H1 (cell line): ENCODE data around the gene EPDR1. TPM values are rescaled to one million over a fixed set of nuclear protein-coding genes. Genes with fewer than 3 reads are reported as not detected.

Source experiments
- CTCF ChIA-PET: fragments of 300-600 bp; sonication (Branson Sonifier 250); formaldehyde crosslinking; loops from one replicate; lab custom pipeline; 2021; ENCODE audit not compliant: partially characterized antibody; lab: Charles Lee
- POLR2A ChIA-PET: fragments of 300-600 bp; sonication (Branson Sonifier 250); formaldehyde crosslinking; loops from one replicate; lab custom pipeline; 2021; ENCODE audit warnings: inconsistent platforms; ENCODE audit not compliant: partially characterized antibody; lab: Charles Lee
- DNase-seq, 2 experiments: peaks; one replicate each; pipeline versions ENCODE4 v3.0.0 to v3.0.0-alpha.2; 2010 to 2022; ENCODE audit warnings: low spot score in 2 of 2, low read depth in 1 of 2, mixed read lengths in 1 of 2
- FAIRE-seq: peaks from 2 replicates; lab custom pipeline; 2011; peaks lifted over from hg19 to GRCh38; lab: Jason Lieb, UNC
- H2AFZ ChIP-seq: 2 replicates; pipeline ENCODE4 v1.8.1; 2012; ENCODE audit warnings: low read length, inconsistent platforms
- H2AK5ac ChIP-seq: 2 replicates; pipeline ENCODE4 v1.6.1; 2013; ENCODE audit warnings: low read depth, low read length
- H2BK120ac ChIP-seq: replicated peaks from 2 replicates; pipeline ENCODE3; 2013; ENCODE audit warnings: low read depth, low read length, inconsistent platforms
- H2BK12ac ChIP-seq: 2 replicates; pipeline ENCODE4 v1.6.1; 2013; ENCODE audit warnings: low read depth, low read length
- H2BK15ac ChIP-seq: 2 replicates; pipeline ENCODE4 v1.6.1; 2013; ENCODE audit warnings: low read length
- H2BK20ac ChIP-seq: 2 replicates; pipeline ENCODE4 v1.6.1; 2013; ENCODE audit warnings: low read length
- H2BK5ac ChIP-seq: 2 replicates; pipeline ENCODE4 v1.6.1; 2013; ENCODE audit warnings: low read depth, low read length
- H3K14ac ChIP-seq: 2 replicates; pipeline ENCODE4 v1.6.1; 2013; ENCODE audit warnings: inconsistent platforms; ENCODE audit not compliant: insufficient read length
- H3K18ac ChIP-seq: 2 replicates; pipeline ENCODE4 v1.6.1; 2013; ENCODE audit warnings: low read length; ENCODE audit errors: extremely low read depth
- H3K23ac ChIP-seq: 2 replicates; pipeline ENCODE4 v1.6.1; 2013; ENCODE audit warnings: inconsistent platforms; ENCODE audit not compliant: insufficient read length
- H3K23me2 ChIP-seq: 2 replicates; pipeline ENCODE4 v1.6.1; 2013; ENCODE audit warnings: low read depth, low read length
- H3K27ac ChIP-seq: 2 replicates; pipeline ENCODE4 v1.6.1; 2011; ENCODE audit warnings: low read depth, low read length, inconsistent platforms
- H3K27me3 ChIP-seq, 4 experiments: replicated peaks in 1 of 4; 1 replicate in 1 of 4; 2 replicates in 3 of 4; pipeline versions ENCODE4 v1.6.1 to v1.8.1; 2011 to 2013; ENCODE audit warnings: low read length in 3 of 4, mild to moderate bottlenecking in 3 of 4, inconsistent platforms in 2 of 4, mixed read lengths in 2 of 4, moderate library complexity in 1 of 4; ENCODE audit not compliant: control insufficient read depth in 3 of 4, insufficient read depth in 3 of 4; ENCODE audit errors: extremely low read depth in 1 of 4
- H3K36me3 ChIP-seq, 4 experiments: 2 replicates each; pipeline versions ENCODE4 v1.6.1 to v1.8.1; 2011 to 2013; ENCODE audit warnings: mild to moderate bottlenecking in 4 of 4, low read length in 3 of 4, moderate library complexity in 2 of 4, control low read depth in 1 of 4, inconsistent platforms in 1 of 4; ENCODE audit not compliant: insufficient read depth in 4 of 4, control insufficient read depth in 2 of 4
- H3K4ac ChIP-seq: replicated peaks from 2 replicates; pipeline ENCODE3; 2013; ENCODE audit warnings: low read length, low read depth, mixed read lengths, inconsistent platforms; ENCODE audit not compliant: insufficient read length
- H3K4me1 ChIP-seq, 4 experiments: replicated peaks in 1 of 4; 1 replicate in 1 of 4; 2 replicates in 3 of 4; pipeline versions ENCODE4 v1.6.1 to v1.8.1; 2011 to 2013; ENCODE audit warnings: low read length in 3 of 4, inconsistent platforms in 2 of 4, mixed read lengths in 1 of 4; ENCODE audit not compliant: insufficient read depth in 4 of 4, control insufficient read depth in 3 of 4
- H3K4me2 ChIP-seq, 2 experiments: 2 replicates each; pipeline versions ENCODE4 v1.6.1 to v1.8.1; 2011 to 2013; ENCODE audit warnings: low read depth in 2 of 2, low read length in 2 of 2, control low read depth in 1 of 2, inconsistent platforms in 1 of 2, mild to moderate bottlenecking in 1 of 2; ENCODE audit not compliant: insufficient read depth in 1 of 2
- H3K4me3 ChIP-seq, 4 experiments: fragments of 200-600, 300-600 bp in 1 of 4; sonication (generic), shearing (Covaris generic), sonication (Bioruptor Twin) in 1 of 4; 2 replicates each; pipeline versions ENCODE4 v1.5.1 to v1.8.1; 2011 to 2016; ENCODE audit warnings: low read length in 4 of 4, low read depth in 3 of 4, control low read depth in 2 of 4, inconsistent platforms in 2 of 4, mild to moderate bottlenecking in 2 of 4, mixed read lengths in 1 of 4, moderate library complexity in 1 of 4; ENCODE audit not compliant: insufficient read depth in 2 of 4; ENCODE audit errors: extremely low read depth in 1 of 4
- H3K56ac ChIP-seq: replicated peaks from 2 replicates; pipeline ENCODE3; 2013; ENCODE audit warnings: low read depth, mild to moderate bottlenecking, mixed read lengths, low read length, inconsistent platforms; ENCODE audit not compliant: insufficient read length
- H3K79me1 ChIP-seq: 2 replicates; pipeline ENCODE4 v1.6.1; 2013; ENCODE audit warnings: low read depth, low read length, control low read depth
- H3K79me2 ChIP-seq, 2 experiments: 2 replicates each; pipeline versions ENCODE4 v1.6.1 to v1.8.1; 2012 to 2013; ENCODE audit warnings: low read length in 2 of 2, mild to moderate bottlenecking in 2 of 2, inconsistent platforms in 1 of 2; ENCODE audit not compliant: insufficient read depth in 2 of 2, control insufficient read depth in 1 of 2
- H3K9ac ChIP-seq, 4 experiments: replicated peaks in 1 of 4; 1 replicate in 1 of 4; 2 replicates in 3 of 4; pipeline versions ENCODE4 v1.6.1 to v1.8.1; 2011 to 2013; ENCODE audit warnings: low read depth in 3 of 4, low read length in 3 of 4, control low read depth in 2 of 4, mild to moderate bottlenecking in 2 of 4, moderate library complexity in 2 of 4, inconsistent platforms in 1 of 4; ENCODE audit errors: extremely low read depth in 1 of 4
- H3K9me3 ChIP-seq, 2 experiments: 2 replicates each; pipeline versions ENCODE4 v1.6.1 to v1.8.1; 2012 to 2013; ENCODE audit warnings: mild to moderate bottlenecking in 2 of 2, moderate library complexity in 2 of 2, control low read depth in 1 of 2, inconsistent platforms in 1 of 2, low read depth in 1 of 2, low read length in 1 of 2, mixed read lengths in 1 of 2; ENCODE audit not compliant: insufficient read depth in 2 of 2
- H4K20me1 ChIP-seq, 2 experiments: replicated peaks in 1 of 2; 2 replicates each; pipeline versions ENCODE3 to v1.8.1; 2011 to 2013; ENCODE audit warnings: inconsistent platforms in 2 of 2, low read length in 2 of 2, mild to moderate bottlenecking in 1 of 2; ENCODE audit not compliant: insufficient read depth in 2 of 2, control insufficient read depth in 1 of 2
- H4K5ac ChIP-seq: 2 replicates; pipeline ENCODE4 v1.6.1; 2013; ENCODE audit warnings: low read length, low read depth, mixed read lengths, inconsistent platforms; ENCODE audit not compliant: insufficient read length
- H4K8ac ChIP-seq: 2 replicates; pipeline ENCODE4 v1.8.0; 2013; ENCODE audit warnings: mild to moderate bottlenecking, moderate library complexity, low read length, inconsistent platforms; ENCODE audit not compliant: insufficient read depth; ENCODE audit errors: extremely low read depth
- H4K91ac ChIP-seq: replicated peaks from 2 replicates; pipeline ENCODE3; 2013; ENCODE audit warnings: low read length, mixed read lengths, inconsistent platforms; ENCODE audit not compliant: insufficient read length
- ASH2L ChIP-seq: fragments of 200-600, 300-600 bp; sonication (generic); IDR thresholded peaks from one replicate; pipeline ENCODE4 v1.7.1; 2017; ENCODE audit warnings: low read length
- BCL11A ChIP-seq, 2 experiments: IDR thresholded peaks; one replicate each; pipeline ENCODE4 v1.6.1; 2011; ENCODE audit warnings: low read depth in 2 of 2, low read length in 2 of 2, mild to moderate bottlenecking in 2 of 2
- FOSL1 ChIP-seq: IDR thresholded peaks from 2 replicates; pipeline ENCODE4 v1.6.1; 2011; ENCODE audit warnings: mild to moderate bottlenecking, low read depth, low read length, moderate library complexity; ENCODE audit not compliant: insufficient read depth
- GABPA ChIP-seq: IDR thresholded peaks from 2 replicates; pipeline ENCODE4 v1.6.1; 2011; ENCODE audit warnings: mild to moderate bottlenecking, low read length, moderate library complexity, borderline replicate concordance; ENCODE audit not compliant: insufficient read depth
- MAFK ChIP-seq: IDR thresholded peaks from 2 replicates; pipeline ENCODE4 v1.6.1; 2012; ENCODE audit warnings: low read depth, mild to moderate bottlenecking, improper control_type of control experiment, low read length
- RAD21 ChIP-seq, 2 experiments: IDR thresholded peaks in 1 of 2; conservative IDR thresholded peaks in 1 of 2; 2 replicates each; pipeline ENCODE4 v1.6.1; 2011; ENCODE audit warnings: low read depth in 2 of 2, low read length in 2 of 2, improper control_type of control experiment in 1 of 2, inconsistent platforms in 1 of 2, mild to moderate bottlenecking in 1 of 2, moderate library complexity in 1 of 2
- RFX5 ChIP-seq: IDR thresholded peaks from 2 replicates; pipeline ENCODE4 v1.6.1; 2011; ENCODE audit warnings: low read depth, low read length, improper control_type of control experiment, borderline replicate concordance
- SP4 ChIP-seq: IDR thresholded peaks from 2 replicates; pipeline ENCODE4 v1.6.1; 2012; ENCODE audit warnings: low read length, inconsistent platforms
- SRF ChIP-seq: IDR thresholded peaks from 2 replicates; pipeline ENCODE4 v1.6.1; 2011; ENCODE audit warnings: mild to moderate bottlenecking, low read depth, low read length, moderate library complexity
- WGBS, 2 experiments: shearing (Covaris generic) in 1 of 2; methylation state at CpG; one replicate each; pipeline versions ENCODE4 v1.1.6 to v1.1.7; 2013 to 2015; ENCODE audit warnings: low lambda C conversion rate in 2 of 2, mixed read lengths in 2 of 2, inconsistent platforms in 1 of 2, low coverage in 1 of 2, missing lambda C conversion rate in 1 of 2; ENCODE audit not compliant: insufficient replicate concordance in 2 of 2, insufficient coverage in 1 of 2, insufficient read length in 1 of 2; ENCODE audit errors: extremely low coverage in 1 of 2, missing lambda C conversion rate in 1 of 2; 5-methylcytosine and 5-hydroxymethylcytosine counted together
- polyA plus RNA-seq, 7 experiments: library from polyadenylated mRNA; depleted of rRNA in 3 of 7; stranded (reverse) in 5 of 7; unstranded in 2 of 7; fragments of >200 nt in 5 of 7; fragments of 200-250 nt in 2 of 7; gene quantifications; 1 replicate in 5 of 7; 2 replicates in 1 of 7; 4 replicates in 1 of 7; pipeline versions ENCODE4 v1.2.1 to v1.2.3, GENCODE V29; 2011 to 2013; ENCODE audit warnings: missing spikeins in 2 of 7, mixed read lengths in 2 of 7
- total RNA-seq: library from RNA; stranded (reverse); fragmentation: NEBNext Ultra II Directional; extraction: Animal tissue kit (Norgen Biotek cat#: 25700); gene quantifications from 2 replicates; pipeline ENCODE4 v1.2.1, GENCODE V29; 2021
- TF ChIP-seq, protein P1 (sequence below): IDR thresholded peaks from 2 replicates; pipeline ENCODE4 v1.6.1; 2012; ENCODE audit warnings: low read length, inconsistent platforms
- TF ChIP-seq, protein P2 (sequence below): IDR thresholded peaks from 2 replicates; pipeline ENCODE4 v1.6.1; 2011; ENCODE audit warnings: low read depth, mild to moderate bottlenecking, low read length; ENCODE audit not compliant: insufficient read depth

EPDR1 gene
- total and polyA plus RNA-seq, 2 of the 8 experiments (the other 6 are each of a cell fraction or from before 2014, with no cell fraction given): 6.4 to 8.2 TPM

DNA sequence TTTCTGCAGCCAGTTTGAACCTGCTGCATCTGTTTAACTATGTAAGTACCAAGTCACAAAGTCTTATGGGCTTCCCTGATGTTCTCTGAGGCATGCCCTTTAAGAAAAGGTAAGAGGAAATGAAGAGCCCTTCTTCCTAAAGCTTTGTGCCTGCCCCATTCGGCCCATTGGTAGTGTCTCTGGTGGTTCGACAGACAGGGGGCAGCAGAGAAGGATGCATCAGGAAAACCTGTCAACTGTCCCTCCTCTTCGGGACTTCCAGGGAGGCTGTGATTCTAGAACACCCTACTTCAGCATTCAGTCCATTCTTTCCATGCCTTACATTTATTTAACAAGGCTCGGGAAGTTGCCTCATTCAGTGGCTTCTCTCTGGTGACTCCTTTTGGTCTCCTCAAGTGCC is 1.9 kb upstream of the EPDR1 start:
- H3K27me3 ChIP-seq: peaks cover 8 to 44% (median 29%) of the 10 kb centered on the region in 4 experiments
- FAIRE-seq: no peak
- H2BK120ac ChIP-seq: no peak overlapping the region
- TF ChIP-seq FOSL1 (no peak), BCL11A (IDR thresholded peaks at IDR 0.05; ENCODE audit: low read depth in 2 of 2, low read length in 2 of 2) (no peak), SRF (no peak), SP4 (no peak), GABPA (no peak), MAFK (no peak), ASH2L (no peak), RAD21 (IDR thresholded peaks at IDR 0.05 in 1 of 2, conservative IDR thresholded peaks at IDR 0.05 in 1 of 2; ENCODE audit: low read depth in 2 of 2, low read length in 2 of 2) (peak in 1 of 2 experiments; percentile 51; a peak in 2 of 4 replicates), RFX5 (no peak)
- TF ChIP-seq, protein P1, sequence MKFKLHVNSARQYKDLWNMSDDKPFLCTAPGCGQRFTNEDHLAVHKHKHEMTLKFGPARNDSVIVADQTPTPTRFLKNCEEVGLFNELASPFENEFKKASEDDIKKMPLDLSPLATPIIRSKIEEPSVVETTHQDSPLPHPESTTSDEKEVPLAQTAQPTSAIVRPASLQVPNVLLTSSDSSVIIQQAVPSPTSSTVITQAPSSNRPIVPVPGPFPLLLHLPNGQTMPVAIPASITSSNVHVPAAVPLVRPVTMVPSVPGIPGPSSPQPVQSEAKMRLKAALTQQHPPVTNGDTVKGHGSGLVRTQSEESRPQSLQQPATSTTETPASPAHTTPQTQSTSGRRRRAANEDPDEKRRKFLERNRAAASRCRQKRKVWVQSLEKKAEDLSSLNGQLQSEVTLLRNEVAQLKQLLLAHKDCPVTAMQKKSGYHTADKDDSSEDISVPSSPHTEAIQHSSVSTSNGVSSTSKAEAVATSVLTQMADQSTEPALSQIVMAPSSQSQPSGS: no peak
- TF ChIP-seq, protein P2, sequence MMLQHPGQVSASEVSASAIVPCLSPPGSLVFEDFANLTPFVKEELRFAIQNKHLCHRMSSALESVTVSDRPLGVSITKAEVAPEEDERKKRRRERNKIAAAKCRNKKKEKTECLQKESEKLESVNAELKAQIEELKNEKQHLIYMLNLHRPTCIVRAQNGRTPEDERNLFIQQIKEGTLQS: no peak

More for the DNA sequence above, 1.9 kb upstream of the EPDR1 start:
- Histone ChIP-seq H3K4me1 (peaks cover 0 to 10% (median 5%) of the 10 kb centered on the region in 4 experiments; a peak in 6 of 7 replicates), H3K56ac (no peak overlapping the region), H2BK12ac (no peak overlapping the region), H2AK5ac (no peak overlapping the region), H3K4me2 (no peak overlapping the region), H3K14ac (no peak overlapping the region), H2BK20ac (no peak overlapping the region), H3K23me2 (peaks cover 12% of the 10 kb centered on the region; the same call in 1 of the 2 replicates), H3K79me2 (no peaks in the 10 kb centered on the region), H3K79me1 (no peaks in the 10 kb centered on the region), H3K23ac (no peak overlapping the region), H3K4ac (no peak overlapping the region), H4K8ac (no peak overlapping the region), H3K9ac (no peak overlapping the region), H4K91ac (no peak overlapping the region), H3K18ac (no peak overlapping the region), H3K36me3 (no peaks in the 10 kb centered on the region), H3K4me3 (no peak overlapping the region), H4K20me1 (peaks cover 0 to 4% of the 10 kb centered on the region in 2 experiments), H3K27ac (no peak overlapping the region), H4K5ac (no peak overlapping the region), H2BK15ac (no peak overlapping the region), H2AFZ (no peak overlapping the region), H3K9me3 (no peaks in the 10 kb centered on the region), H2BK5ac (no peak overlapping the region)
- WGBS, 2 experiments: 59% methylated on average over 4 of the region's 4 CpGs; no CpG with 5 or more reads in 1 of the 2 experiments
- ChIA-PET CTCF (interaction anchor here (0.6 to 4.4 kb wide), 44 partner anchors 11 to 1247 kb away, joined by 3 to 52 read pairs (median 5); no protein-coding TSS in a partner anchor), POLR2A (interaction anchor here (1.2 kb wide), 1 partner anchor 12 kb away, joined by 3 read pairs; no protein-coding TSS in a partner anchor)
- DNase-seq: peak in 1 of 2 experiments; percentile 53
